KOPT-K1 (cell line): ENCODE data around the gene SNX13.
"Not testable (repeated sequence)": the region's sequence is repeated elsewhere in the genome, so short reads cannot be mapped to it uniquely, and the experiment has no call there.

Source experiments
- H3K27ac ChIP-seq: fragments of 200-600 bp; sonication (generic); 2 replicates; pipeline ENCODE4 v1.5.1; 2016; ENCODE audit warnings: antibody characterized with exemption, mild to moderate bottlenecking, low read depth, low read length; ENCODE audit not compliant: poor library complexity, severe bottlenecking
- H3K36me3 ChIP-seq: fragments of 200-600 bp; sonication (generic); 2 replicates; pipeline ENCODE4 v1.5.1; 2017; ENCODE audit warnings: antibody characterized with exemption, mild to moderate bottlenecking, low read length, moderate library complexity; ENCODE audit not compliant: insufficient read depth
- H3K9me3 ChIP-seq: fragments of 200-600 bp; sonication (generic); 2 replicates; pipeline ENCODE4 v1.5.1; 2017; ENCODE audit warnings: antibody characterized with exemption, low read length, mild to moderate bottlenecking; ENCODE audit not compliant: insufficient read depth, poor library complexity, severe bottlenecking

The SNX13 gene

DNA sequence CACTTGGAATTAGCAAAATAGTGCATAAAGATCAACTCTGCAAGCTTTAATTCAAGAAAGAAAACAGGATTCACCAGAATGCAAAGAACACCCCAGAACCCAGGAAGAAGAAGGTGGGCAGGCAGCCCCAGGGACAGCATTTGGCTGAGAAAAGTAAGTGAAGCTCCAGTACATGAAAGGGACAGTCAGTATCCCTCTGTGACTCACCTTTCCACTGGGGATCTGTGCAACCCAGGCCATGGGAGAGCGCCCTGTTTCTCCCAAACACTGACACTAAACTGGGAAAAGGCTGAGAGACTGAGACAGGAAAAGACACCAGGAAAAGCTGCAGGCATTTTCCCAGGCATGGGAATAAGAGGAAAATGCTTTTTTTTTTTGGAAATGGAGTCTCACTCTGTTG, 28.2 kb downstream of the SNX13 start:
- Histone ChIP-seq H3K27ac (no peak overlapping the region), H3K36me3 (no peaks in the 10 kb centered on the region)

DNA sequence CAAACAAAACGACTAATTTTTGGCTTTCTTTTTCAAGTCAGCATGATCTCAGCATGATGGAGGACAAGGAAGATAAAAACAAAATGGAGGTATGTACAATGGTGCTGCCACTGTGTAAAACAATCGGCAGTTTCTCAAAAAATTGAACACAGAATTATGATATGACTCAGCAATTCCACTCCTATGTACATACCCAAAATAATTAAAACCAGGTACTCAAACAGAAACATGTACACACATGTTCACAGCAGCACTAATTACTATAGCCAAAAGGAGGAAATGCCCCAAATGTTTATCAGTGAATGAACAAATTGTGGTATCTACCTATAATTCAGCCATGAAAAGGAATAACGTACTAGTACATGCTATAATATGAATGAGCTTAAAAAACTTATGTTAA, 29.9 kb downstream of the SNX13 start:
- peaks cover 25% of the 10 kb centered on the region for H3K9me3 ChIP-seq
- no peaks in the 10 kb centered on the region for H3K36me3 ChIP-seq
- no peak overlapping the region for H3K27ac ChIP-seq

More for the DNA sequence above, 28.2 kb downstream of the SNX13 start:
- peaks cover 39% of the 10 kb centered on the region for H3K9me3 ChIP-seq

DNA sequence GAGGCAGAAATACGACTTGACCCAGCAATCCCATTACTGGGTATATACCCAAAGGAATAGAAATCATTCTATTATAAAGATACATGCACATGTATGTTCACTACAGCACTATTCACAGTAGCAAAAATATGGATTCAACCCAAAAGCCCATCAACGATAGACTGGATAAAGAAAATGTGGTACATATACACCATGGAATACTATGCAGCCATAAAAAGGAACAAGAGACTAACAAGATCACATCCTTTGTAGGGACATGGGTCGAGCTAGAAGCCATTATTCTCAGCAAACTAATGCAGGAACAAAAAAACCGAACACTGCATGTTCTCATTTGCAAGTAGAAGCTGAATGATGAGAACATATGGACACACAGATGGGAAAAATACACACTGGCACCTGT, 31.0 kb downstream of the SNX13 start:
- peaks cover 25% of the 10 kb centered on the region for H3K9me3 ChIP-seq
- not testable (repeated sequence) for H3K36me3 ChIP-seq, H3K27ac ChIP-seq

DNA sequence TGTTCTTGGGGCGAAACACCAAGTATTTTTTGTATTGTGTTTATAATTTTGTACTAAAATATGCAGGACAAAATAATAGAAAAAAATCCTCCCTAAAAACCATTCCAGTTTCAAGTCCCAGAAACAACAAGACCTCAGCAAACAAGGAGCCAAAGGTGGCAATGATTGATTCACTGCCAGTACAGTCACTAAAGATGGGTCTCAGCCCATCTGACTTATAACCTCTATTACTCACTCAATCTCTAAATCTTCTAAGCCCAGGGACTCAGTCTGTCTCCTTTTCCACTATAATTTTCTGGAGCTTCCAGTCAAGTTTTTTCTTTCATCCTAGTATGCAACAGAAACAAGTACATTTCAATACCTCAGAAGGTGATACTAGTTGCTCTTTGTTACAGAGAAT, 33.3 kb downstream of the SNX13 start:
- peaks cover 25% of the 10 kb centered on the region for H3K9me3 ChIP-seq
- H3K27ac ChIP-seq: no peak overlapping the region
- no peaks in the 10 kb centered on the region for H3K36me3 ChIP-seq

DNA sequence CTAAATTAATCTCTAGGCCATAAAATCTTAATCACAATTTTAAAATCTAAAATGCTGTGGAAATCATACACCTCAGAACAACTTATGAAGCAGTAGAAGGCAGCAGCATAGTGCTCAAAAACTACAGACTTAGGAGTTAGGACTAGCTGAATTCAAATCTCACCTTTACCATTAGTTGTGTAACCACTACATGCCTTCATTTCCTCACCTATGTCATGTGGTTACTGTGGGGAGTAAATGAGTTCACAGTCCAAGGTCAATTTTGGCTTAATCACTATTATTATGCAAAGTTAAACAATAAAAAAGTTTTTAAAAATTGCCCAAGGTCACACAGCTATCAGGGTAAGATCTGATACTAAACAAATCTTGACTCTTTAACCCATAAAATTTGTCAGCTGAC, 37.0 kb downstream of the SNX13 start:
- H3K27ac ChIP-seq: no peak overlapping the region
- peaks cover 3% of the 10 kb centered on the region for H3K9me3 ChIP-seq
- no peaks in the 10 kb centered on the region for H3K36me3 ChIP-seq

DNA sequence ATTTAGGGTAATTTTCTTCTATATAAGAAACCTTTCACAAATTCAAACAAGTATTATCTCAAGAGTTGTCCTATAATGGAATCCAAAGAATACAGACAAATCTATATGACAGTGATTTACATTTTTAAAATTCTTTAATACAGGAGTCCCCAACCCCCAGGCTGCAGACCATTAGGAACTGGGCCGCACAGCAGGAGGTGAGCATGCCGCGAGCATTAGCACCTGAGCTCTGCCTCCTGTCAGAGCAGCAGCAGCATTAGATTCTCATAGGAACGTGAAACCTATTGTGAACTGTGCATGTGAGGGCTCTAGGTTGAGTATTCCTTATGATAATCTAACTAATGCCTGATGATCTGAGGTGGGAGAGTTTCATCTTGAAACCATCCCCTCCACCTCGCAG, 37.7 kb downstream of the SNX13 start:
- H3K36me3 ChIP-seq: no peaks in the 10 kb centered on the region
- H3K27ac ChIP-seq: no peak overlapping the region
- H3K9me3 ChIP-seq: no peaks in the 10 kb centered on the region

DNA sequence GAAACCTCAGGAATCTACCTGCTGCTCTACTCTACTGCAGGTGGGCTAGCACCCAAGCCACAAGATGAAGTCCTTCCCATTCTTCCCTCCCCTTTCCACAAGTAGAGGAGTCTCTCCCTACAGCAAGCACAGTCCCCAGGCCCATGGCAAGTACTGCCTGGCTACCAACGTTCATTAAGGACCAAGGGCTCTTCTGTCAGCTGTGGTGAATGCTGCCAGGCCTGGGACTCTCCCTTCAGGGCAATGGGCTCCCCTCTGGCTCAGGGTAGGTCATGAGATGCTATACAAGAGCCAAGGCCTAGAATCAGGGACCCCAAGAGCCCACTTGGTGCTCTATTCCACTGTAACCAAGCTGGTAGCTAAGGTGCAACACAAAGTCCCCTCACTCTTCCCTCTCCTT, 39.8 kb downstream of the SNX13 start:
- no peaks in the 10 kb centered on the region for H3K9me3 ChIP-seq
- no peaks in the 10 kb centered on the region; the same call in 1 of the 2 replicates for H3K36me3 ChIP-seq
- no peak overlapping the region for H3K27ac ChIP-seq

DNA sequence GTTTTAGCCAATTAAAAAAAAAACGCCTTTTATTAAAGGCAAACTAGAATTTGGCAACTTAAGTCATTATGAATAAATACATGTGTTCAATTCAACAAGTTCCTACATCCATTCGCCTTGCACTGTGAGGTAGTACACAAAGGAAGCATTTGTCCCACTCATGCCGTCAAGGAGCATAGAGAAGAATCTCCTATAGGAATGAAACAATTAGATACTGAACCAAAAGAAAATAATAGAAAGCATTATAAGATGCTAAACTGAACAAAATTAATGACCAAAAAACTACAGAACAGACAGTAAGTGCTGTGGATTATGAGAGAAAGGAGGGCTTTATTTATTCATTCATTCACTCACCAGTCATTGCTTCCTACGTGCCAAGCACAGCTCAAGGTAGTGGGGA, 42.2 kb downstream of the SNX13 start:
- H3K36me3 ChIP-seq: no peaks in the 10 kb centered on the region; the same call in 1 of the 2 replicates

DNA sequence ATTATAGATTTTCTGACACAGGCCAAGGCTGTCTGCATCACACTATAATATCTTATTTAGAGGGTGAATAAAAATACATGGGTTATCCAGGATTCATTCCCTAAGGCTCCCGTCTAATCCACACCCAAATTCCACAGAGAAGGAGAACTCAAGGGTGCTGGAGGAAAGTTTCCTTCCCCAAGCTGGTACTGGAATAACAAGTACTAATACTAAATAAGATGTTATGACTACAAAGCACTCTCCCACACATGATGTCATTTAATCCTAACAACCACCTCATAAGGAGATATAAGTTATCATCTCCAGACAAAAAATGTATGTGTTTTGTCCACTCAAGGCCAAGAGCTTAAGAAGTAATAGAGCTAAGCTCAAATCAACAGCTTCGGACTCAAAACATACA, 53.0 kb downstream of the SNX13 start:
- Histone ChIP-seq H3K27ac (no peak overlapping the region), H3K36me3 (peaks cover 63% of the 10 kb centered on the region), H3K9me3 (no peaks in the 10 kb centered on the region)

More for the DNA sequence above, 42.2 kb downstream of the SNX13 start:
- Histone ChIP-seq H3K27ac (no peak overlapping the region), H3K9me3 (no peaks in the 10 kb centered on the region)

DNA sequence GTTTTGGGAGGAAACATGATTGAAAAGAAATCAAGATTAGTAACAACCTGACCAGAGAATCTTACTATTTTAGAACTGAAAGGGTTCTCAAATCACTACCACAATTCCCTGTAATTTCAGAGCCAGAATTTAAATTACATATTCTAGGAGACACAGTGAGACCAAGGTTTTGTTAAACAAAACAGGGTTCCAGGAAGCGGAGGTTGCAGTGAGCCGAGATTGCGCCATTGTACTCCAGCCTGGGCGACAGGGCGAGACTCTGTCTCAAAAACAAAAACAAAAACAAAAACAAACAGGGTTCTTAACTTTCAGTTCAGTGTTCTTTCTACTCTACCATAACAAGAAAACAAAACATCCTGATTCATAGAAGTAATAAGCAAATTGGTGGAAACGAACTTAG, 57.6 kb downstream of the SNX13 start:
- H3K9me3 ChIP-seq: no peaks in the 10 kb centered on the region
- H3K27ac ChIP-seq: no peak overlapping the region
- peaks cover 49% of the 10 kb centered on the region for H3K36me3 ChIP-seq

DNA sequence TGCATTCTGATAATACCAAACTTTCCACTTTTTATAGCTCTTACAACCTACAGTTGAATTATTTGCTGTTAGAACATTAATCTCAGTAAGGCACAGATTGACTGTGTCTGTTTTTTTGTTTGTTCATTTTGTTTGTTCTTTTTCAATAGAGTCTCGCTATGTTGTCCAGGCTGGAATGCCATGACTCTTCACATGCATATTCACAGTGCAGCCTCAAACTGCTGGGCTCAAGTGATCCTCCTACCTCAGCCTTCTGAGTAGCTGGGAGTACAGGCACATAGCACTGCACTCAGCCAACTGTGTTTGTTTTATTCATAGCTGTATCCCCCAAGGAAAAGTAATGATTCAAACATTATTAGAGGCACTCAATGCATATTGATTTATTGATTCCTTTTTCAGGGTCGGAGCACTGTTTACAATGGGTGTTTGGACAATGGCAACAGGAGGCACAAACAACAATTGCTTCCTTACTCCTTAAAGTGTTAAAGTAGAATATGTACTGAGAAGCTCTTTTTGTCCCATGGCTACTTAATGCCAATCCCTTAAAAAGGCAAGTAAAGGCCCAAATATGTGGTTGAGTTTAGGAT, 61.1 kb downstream of the SNX13 start:
- Histone ChIP-seq H3K27ac (no peak overlapping the region), H3K36me3 (peaks cover 32% of the 10 kb centered on the region), H3K9me3 (no peaks in the 10 kb centered on the region)

DNA sequence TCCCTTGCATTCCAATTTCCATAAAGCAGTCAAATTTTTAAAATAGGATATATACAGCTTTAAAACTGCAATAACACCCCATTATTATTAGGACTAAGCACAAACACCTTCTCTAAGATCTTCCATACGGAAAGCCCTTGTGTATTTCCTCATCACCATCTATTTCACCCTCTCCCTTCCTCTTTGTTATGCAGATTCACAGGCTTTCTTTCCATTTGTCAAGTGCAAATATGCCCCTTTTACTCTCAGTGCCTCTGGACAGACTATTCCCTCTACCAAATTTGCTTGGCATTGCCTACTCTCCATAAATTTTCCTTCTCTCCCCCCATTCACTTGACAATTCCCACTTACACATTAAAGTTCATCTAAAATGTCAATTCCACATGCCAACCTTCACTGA, 61.7 kb downstream of the SNX13 start:
- H3K36me3 ChIP-seq: peaks cover 35% of the 10 kb centered on the region
- H3K9me3 ChIP-seq: no peaks in the 10 kb centered on the region
- H3K27ac ChIP-seq: no peak overlapping the region

DNA sequence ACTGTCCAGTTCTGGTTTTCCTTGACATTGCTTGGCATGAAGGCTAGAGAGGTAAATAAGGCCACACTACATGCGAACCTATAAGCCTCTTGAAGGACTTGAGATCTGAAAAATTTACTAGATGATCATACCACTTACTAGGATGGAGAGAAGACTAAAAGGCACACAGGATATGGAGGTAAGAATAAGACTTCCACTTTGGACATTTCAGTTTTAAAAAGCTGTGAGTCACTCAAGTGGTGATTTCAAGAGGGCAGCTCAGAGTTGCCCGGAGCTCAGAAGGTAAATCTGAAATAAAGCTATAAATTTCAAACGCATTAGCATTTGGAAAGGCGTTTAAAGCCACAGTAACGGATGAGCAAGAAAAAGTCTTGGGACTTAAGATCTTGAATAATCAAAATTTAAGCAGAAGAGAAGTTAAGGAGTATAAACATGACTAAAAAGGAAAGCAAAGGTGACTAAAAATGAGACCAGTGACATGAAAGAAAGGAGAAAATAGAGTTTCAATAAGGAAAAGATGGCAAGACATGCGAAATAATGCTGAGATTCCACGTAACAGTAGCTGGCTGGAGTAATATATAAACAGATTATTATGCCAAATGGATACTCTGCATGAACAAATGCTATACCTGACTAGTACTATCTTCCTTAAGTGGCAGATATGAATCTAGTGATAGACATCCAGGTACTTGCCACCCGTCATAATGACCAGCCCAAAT, 68.3 kb downstream of the SNX13 start:
- H3K9me3 ChIP-seq: no peaks in the 10 kb centered on the region
- no peak overlapping the region for H3K27ac ChIP-seq
- peaks cover 55% of the 10 kb centered on the region for H3K36me3 ChIP-seq

DNA sequence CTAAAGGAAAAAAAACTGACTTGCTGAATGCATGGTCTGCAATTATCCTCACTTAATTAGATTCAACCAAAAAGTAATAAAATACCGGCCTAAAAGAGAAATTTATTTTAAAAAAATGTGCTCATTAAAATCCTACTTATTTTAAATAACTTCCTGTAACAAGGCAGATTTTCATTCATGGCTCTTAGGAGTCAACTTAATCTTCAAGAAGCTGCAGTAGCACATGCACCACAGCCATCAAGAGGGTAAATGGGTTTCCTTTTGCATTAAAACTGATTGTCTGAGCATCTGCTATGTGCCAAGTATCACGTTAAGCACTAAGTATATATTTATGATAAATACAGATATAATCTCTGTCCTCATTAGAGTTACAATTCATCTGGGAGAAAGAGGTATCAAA, 69.9 kb downstream of the SNX13 start:
- H3K36me3 ChIP-seq: peaks cover 70% of the 10 kb centered on the region
- H3K27ac ChIP-seq: no peak overlapping the region
- H3K9me3 ChIP-seq: peaks cover 12% of the 10 kb centered on the region

DNA sequence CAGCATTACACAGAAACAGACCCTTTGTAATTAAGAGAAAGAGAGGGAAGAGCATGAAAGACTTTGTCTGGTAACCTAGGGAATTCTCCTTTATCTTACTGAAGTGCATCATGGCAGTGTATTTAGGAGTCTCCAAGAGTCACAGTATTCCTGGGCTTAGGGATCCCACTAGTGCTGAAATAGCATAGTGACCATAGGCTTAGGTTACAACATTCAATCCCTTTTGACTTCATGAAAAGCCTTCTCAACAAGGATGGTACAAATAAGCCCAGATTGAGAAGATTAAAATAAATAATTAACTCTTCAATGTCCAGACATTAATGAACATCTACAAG, 76.5 kb downstream of the SNX13 start:
- H3K27ac ChIP-seq: no peak overlapping the region
- H3K9me3 ChIP-seq: peaks cover 13% of the 10 kb centered on the region
- H3K36me3 ChIP-seq: peaks cover 68% of the 10 kb centered on the region

DNA sequence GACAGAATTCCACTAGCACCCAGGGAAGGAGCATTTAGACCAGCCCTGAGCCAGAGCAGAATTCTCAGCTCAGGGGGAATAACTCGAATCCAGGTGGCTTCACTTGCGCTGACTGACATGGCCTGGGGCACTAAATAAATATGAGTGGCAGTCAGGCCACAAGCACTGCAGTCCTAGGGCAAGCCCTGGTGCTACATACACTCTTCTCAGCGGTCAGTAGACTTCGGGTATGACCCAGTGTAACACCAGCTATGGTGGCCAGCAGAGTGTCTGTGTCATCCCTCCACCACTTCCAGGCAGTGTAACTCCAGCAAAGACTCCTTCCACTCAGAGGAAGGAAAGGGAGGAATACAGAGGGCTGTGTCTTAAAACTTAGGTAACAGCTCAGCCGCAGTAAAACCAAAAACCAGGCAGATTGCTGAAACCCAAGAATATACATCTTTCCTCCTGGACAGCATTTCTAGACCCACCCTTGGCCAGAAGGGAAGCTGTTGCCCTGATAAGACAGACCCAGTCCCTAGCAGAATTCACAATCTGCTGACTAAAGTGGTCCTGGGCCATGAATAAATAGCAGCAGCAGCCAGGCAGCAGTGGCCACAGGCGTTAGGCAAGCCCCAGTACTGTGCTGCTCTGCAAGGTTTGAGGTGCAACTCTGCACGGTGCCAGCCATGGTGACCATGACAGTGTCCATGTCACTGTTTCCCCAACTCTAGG, 77.0 kb downstream of the SNX13 start:
- peaks cover 13% of the 10 kb centered on the region for H3K9me3 ChIP-seq
- H3K36me3 ChIP-seq: peaks cover 68% of the 10 kb centered on the region
- H3K27ac ChIP-seq: no peak overlapping the region
